Lung (tissue), 12 donors: ENCODE data around the gene ATG14. TPM values are rescaled to one million over a fixed set of nuclear protein-coding genes. Genes with fewer than 3 reads are reported as not detected.

ENCODE experiments used
- ATAC-seq: fragments of 200-7000 bp; cut with Tn5 transposase; one replicate; pipeline ENCODE4 v1.9.1; 2020; ENCODE audit warnings: moderate number of reproducible peaks; ENCODE audit not compliant: insufficient read depth, low FRiP score
- DNase-seq, 3 donors: peaks; one replicate each; pipeline ENCODE4 v3.0.0-alpha.2; 2013 to 2017
- H3K27ac ChIP-seq, 2 donors: one replicate each; pipeline ENCODE4 v1.5.1; 2013; ENCODE audit warnings: mild to moderate bottlenecking in 2 of 2, moderate library complexity in 2 of 2, control low read depth in 1 of 2, inconsistent platforms in 1 of 2, low read depth in 1 of 2, low read length in 1 of 2
- H3K27me3 ChIP-seq, 3 donors: one replicate each; pipeline ENCODE4 v1.5.1; 2013; ENCODE audit warnings: low read length in 2 of 3; ENCODE audit not compliant: control insufficient read depth in 3 of 3, insufficient read depth in 3 of 3
- H3K36me3 ChIP-seq, 4 donors: one replicate each; pipeline ENCODE4 v1.5.1; 2013; ENCODE audit warnings: low read length in 4 of 4, mild to moderate bottlenecking in 1 of 4, moderate library complexity in 1 of 4; ENCODE audit not compliant: control insufficient read depth in 4 of 4, insufficient read depth in 4 of 4
- H3K4me1 ChIP-seq, 5 donors: one replicate each; pipeline ENCODE4 v1.5.1; 2013; ENCODE audit warnings: low read length in 5 of 5, mild to moderate bottlenecking in 2 of 5, moderate library complexity in 1 of 5; ENCODE audit not compliant: control insufficient read depth in 5 of 5, insufficient read depth in 5 of 5
- H3K4me3 ChIP-seq: one replicate; pipeline ENCODE4 v1.5.1; 2013; ENCODE audit warnings: mild to moderate bottlenecking, control low read depth, moderate library complexity
- H3K9ac ChIP-seq, 2 donors: one replicate each; pipeline ENCODE4 v1.5.1; 2013; ENCODE audit warnings: low read length in 2 of 2, control low read depth in 1 of 2; ENCODE audit not compliant: insufficient read depth in 1 of 2
- H3K9me3 ChIP-seq, 4 donors: one replicate each; pipeline ENCODE4 v1.5.1; 2013; ENCODE audit warnings: low read length in 3 of 4, mild to moderate bottlenecking in 1 of 4, moderate library complexity in 1 of 4; ENCODE audit not compliant: control insufficient read depth in 4 of 4, insufficient read depth in 3 of 4
- CTCF ChIP-seq: IDR thresholded peaks from 2 replicates; pipeline ENCODE4 v1.5.1; 2012; ENCODE audit warnings: mild to moderate bottlenecking; ENCODE audit errors: control extremely low read depth, extremely low read depth
- WGBS, 2 donors: extraction: QIAGEN DNeasy Blood & Tissue Kit; methylation state at CpG; one replicate each; pipeline ENCODE4 v1.1.7; 2013; 5-methylcytosine and 5-hydroxymethylcytosine counted together
- polyA plus RNA-seq, 2 donors: library from polyadenylated mRNA; stranded (reverse); fragments of 200-250 nt; gene quantifications; one replicate each; pipeline ENCODE4 v1.2.1, GENCODE V29; 2013
- total RNA-seq, 2 donors: library from RNA; depleted of rRNA in 1 of 2; stranded (reverse); fragments of >200 nt in 1 of 2; gene quantifications; one replicate each; pipeline ENCODE4 v1.2.1, GENCODE V29; 2014 to 2021
- donor health status: control.
- donor health status: control.
- donor health status: Bipolar disorder and iron deficiency.
- donor health status: healthy.
- donor health status: DM: yes; HTN: yes; CAD: no.

The ATG14 gene
- total and polyA plus RNA-seq, 4 donors, result 3.4 to 19.0 (median 7.0) TPM

GRCh38 chr14:55328317-55328716 lies 83.3 kb downstream of the ATG14 start:
- peaks cover 0 to 2% (median 0%) of the 10 kb centered on the region in 4 donors for H3K9me3 ChIP-seq
- no peaks in the 10 kb centered on the region for H3K27me3 ChIP-seq
- WGBS, 2 donors, result 91 to 93% methylated on average over 3 of the region's 3 CpGs
- H3K4me3 ChIP-seq, result no peak overlapping the region
- H3K36me3 ChIP-seq, result no peaks in the 10 kb centered on the region
- no peak for TF ChIP-seq CTCF
- ATAC-seq (no peak), DNase-seq (no peak)
- no peak overlapping the region for H3K9ac ChIP-seq
- H3K4me1 ChIP-seq, result peaks cover 0 to 15% (median 4%) of the 10 kb centered on the region in 5 donors
- H3K27ac ChIP-seq, result no peak overlapping the region

- no peak overlapping the region for H3K9ac ChIP-seq
- H3K9me3 ChIP-seq, result peaks cover 0 to 2% (median 0%) of the 10 kb centered on the region in 4 donors
- DNase-seq (no peak), ATAC-seq (no peak)
- no peak for TF ChIP-seq CTCF
- peaks cover 0 to 15% (median 0%) of the 10 kb centered on the region in 5 donors for H3K4me1 ChIP-seq
- no peaks in the 10 kb centered on the region for H3K27me3 ChIP-seq
- H3K27ac ChIP-seq, result no peak overlapping the region
- no peak overlapping the region for H3K4me3 ChIP-seq
- H3K36me3 ChIP-seq, result no peaks in the 10 kb centered on the region
- WGBS, 2 donors, result 50 to 70% methylated on average over 1 of the region's 1 CpG
Measured at GRCh38 chr14:55327179-55327578, 84.5 kb downstream of the ATG14 start.

- TF ChIP-seq CTCF, result no peak
- ATAC-seq, result no peak
- Histone ChIP-seq H3K27me3 (no peaks in the 10 kb centered on the region), H3K9me3 (peaks cover 0 to 2% (median 0%) of the 10 kb centered on the region in 4 donors), H3K27ac (no peak overlapping the region), H3K36me3 (no peaks in the 10 kb centered on the region), H3K4me1 (peaks cover 0 to 15% (median 0%) of the 10 kb centered on the region in 5 donors), H3K4me3 (no peak overlapping the region), H3K9ac (no peak overlapping the region)
- WGBS, 2 donors, result 95 to 100% methylated on average over 2 of the region's 2 CpGs
- no peak for DNase-seq
Measured at GRCh38 chr14:55324812-55325211, 86.8 kb downstream of the ATG14 start.

GRCh38 chr14:55323910-55324309 lies 87.7 kb downstream of the ATG14 start:
- Histone ChIP-seq H3K4me3 (no peak overlapping the region), H3K36me3 (no peaks in the 10 kb centered on the region), H3K9ac (no peak overlapping the region), H3K9me3 (peaks cover 0 to 2% (median 0%) of the 10 kb centered on the region in 4 donors), H3K27ac (no peak overlapping the region), H3K27me3 (no peaks in the 10 kb centered on the region), H3K4me1 (peaks cover 0 to 15% (median 0%) of the 10 kb centered on the region in 5 donors)
- no peak for ATAC-seq
- TF ChIP-seq CTCF, result no peak
- no peak for DNase-seq
